H1 (cell line): ENCODE data around the gene MT1G. TPM values are rescaled to one million over a fixed set of nuclear protein-coding genes. Genes with fewer than 3 reads are reported as not detected.

Experiments
- EZH2 ChIP-seq: fragments of 200-600 bp; sonication (generic); IDR thresholded peaks from 2 replicates; pipeline ENCODE4 v1.7.1; 2012; ENCODE audit warnings: low read depth, mild to moderate bottlenecking, moderate library complexity, low read length, inconsistent platforms; ENCODE audit not compliant: severe bottlenecking
- SRF ChIP-seq: IDR thresholded peaks from 2 replicates; pipeline ENCODE4 v1.6.1; 2011; ENCODE audit warnings: mild to moderate bottlenecking, low read depth, low read length, moderate library complexity
- polyA plus RNA-seq, 7 experiments: library from polyadenylated mRNA; depleted of rRNA in 3 of 7; stranded (reverse) in 5 of 7; unstranded in 2 of 7; fragments of >200 nt in 5 of 7; fragments of 200-250 nt in 2 of 7; gene quantifications; 1 replicate in 5 of 7; 2 replicates in 1 of 7; 4 replicates in 1 of 7; pipeline versions ENCODE4 v1.2.1 to v1.2.3, GENCODE V29; 2011 to 2013; ENCODE audit warnings: missing spikeins in 2 of 7, mixed read lengths in 2 of 7
- total RNA-seq: library from RNA; stranded (reverse); fragmentation: NEBNext Ultra II Directional; extraction: Animal tissue kit (Norgen Biotek cat#: 25700); gene quantifications from 2 replicates; pipeline ENCODE4 v1.2.1, GENCODE V29; 2021

The MT1G gene
- total and polyA plus RNA-seq, 2 of the 8 experiments (the other 6 are each of a cell fraction or from before 2014, with no cell fraction given) = 17.7 to 515 TPM

GRCh38 chr16:56625140-56625942 is 42.5 kb downstream of the MT1G start, which contains the start of gene MT1E (continued):
- TF ChIP-seq SRF = no peak
- peak; percentile 97 for TF ChIP-seq EZH2
